ENCODE results near the gene ACAD9.

- TF ChIP-seq CTCF (conservative IDR thresholded peaks at IDR 0.05) = no peak
- TF ChIP-seq EZH2 (IDR thresholded peaks at IDR 0.05; ENCODE audit: low read depth) = no peak
Measured at GRCh38 chr3:128861491-128861890, 17.9 kb upstream of the ACAD9 start.
